ENCODE measurements around the gene SH2D4B. TPM values are rescaled to one million over a fixed set of nuclear protein-coding genes. Genes with fewer than 3 reads are reported as not detected.

SH2D4B gene
- total RNA-seq, 2 donors from 2014 or later, result not detected

DNA sequence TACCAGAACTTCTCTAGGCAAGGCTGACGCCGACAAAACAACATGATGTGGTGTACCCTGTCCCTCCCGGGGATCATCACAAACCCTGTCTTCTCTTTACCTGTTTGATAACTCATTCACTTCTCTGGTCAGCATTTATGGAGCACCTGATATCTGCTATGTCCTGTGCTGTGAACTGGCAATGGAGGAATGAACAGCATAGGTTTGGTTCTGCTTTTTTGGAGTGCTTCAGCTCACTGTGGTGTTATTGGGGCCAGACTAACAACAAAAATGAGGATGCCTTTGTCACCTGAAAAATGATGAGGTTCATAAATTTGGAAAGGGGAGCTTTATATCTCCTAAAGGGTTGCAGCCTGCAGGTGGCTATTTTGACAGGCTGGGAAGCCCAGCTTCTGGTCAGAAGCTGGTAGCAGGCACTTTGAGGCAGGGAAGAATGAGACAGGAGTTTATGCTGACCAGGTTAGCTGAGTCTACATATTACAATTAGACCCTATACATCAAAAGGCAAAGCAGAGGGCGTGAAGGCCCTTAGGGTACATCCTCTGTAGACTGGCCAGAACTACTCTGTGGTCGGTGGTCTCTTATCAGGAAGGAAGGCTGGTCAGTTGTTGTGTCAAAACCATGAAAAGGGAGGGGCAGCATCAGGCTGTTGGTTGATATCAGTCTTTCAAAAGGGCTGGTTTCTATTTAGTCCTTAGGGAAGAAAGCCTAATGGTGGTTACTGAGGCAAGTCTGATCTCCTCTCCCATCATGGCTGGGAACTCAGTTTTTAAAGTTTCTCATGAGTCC, 42.3 kb downstream of the SH2D4B start:
- no peaks in the 10 kb centered on the region for H3K27me3 ChIP-seq
- TF ChIP-seq, protein P1, sequence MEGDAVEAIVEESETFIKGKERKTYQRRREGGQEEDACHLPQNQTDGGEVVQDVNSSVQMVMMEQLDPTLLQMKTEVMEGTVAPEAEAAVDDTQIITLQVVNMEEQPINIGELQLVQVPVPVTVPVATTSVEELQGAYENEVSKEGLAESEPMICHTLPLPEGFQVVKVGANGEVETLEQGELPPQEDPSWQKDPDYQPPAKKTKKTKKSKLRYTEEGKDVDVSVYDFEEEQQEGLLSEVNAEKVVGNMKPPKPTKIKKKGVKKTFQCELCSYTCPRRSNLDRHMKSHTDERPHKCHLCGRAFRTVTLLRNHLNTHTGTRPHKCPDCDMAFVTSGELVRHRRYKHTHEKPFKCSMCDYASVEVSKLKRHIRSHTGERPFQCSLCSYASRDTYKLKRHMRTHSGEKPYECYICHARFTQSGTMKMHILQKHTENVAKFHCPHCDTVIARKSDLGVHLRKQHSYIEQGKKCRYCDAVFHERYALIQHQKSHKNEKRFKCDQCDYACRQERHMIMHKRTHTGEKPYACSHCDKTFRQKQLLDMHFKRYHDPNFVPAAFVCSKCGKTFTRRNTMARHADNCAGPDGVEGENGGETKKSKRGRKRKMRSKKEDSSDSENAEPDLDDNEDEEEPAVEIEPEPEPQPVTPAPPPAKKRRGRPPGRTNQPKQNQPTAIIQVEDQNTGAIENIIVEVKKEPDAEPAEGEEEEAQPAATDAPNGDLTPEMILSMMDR (IDR thresholded peaks at IDR 0.05), result no peak
- peak; percentile 7 for DNase-seq
- intact Hi-C loops (cut with DNase I), result no loop called here
- no peak overlapping the region for H3K9ac ChIP-seq (ENCODE audit: low read depth in 2 of 2, low read length in 2 of 2)
- no peak overlapping the region for H3K27ac ChIP-seq
- H3K4me1 ChIP-seq, result no peaks in the 10 kb centered on the region
- no peaks in the 10 kb centered on the region for H3K9me3 ChIP-seq
- no peaks in the 10 kb centered on the region for H3K36me3 ChIP-seq
- no peak overlapping the region for H3K4me3 ChIP-seq

DNA sequence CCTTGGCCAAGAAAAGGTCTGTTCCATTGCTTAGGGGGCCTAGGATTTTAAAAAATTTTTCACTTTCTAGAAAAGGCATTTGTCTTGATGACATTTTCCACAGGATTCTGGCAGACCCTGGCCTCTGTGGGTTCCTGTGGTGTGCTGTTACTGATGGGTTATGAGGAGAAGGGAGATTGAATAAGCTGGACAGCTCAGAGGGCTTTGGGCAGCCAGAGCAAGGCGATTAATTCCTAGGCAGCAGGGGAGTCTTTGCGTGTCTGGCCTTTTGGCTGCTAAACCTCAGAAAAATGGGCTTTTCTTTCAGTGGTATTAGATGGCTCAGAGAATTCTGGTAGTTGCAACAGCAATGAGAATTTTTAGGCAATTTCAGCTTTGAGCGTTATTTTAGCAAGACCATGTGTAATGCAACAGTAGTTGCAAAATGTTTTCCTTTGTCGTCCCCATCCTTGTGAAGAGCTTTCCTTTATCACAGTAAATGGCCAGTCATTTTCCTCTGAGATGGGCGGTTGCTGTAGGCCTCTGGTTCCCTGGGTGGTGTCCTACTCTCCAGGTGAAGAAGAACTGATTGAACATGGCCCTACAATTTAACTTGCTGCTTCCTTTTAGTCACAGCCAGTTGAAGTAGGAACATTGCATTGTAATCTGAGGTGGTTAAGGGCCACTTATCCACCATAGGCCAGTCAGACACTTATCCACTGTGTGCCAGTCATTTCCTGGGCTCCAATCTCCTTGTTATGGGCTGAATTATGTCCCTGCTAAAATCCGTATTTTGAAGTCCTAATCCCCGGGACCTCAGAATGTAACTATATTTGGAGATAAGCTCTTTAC, 43.2 kb downstream of the SH2D4B start:
- Histone ChIP-seq H3K9ac (ENCODE audit: low read depth in 2 of 2, low read length in 2 of 2) (no peak overlapping the region), H3K27me3 (no peaks in the 10 kb centered on the region), H3K9me3 (no peaks in the 10 kb centered on the region), H3K4me3 (no peak overlapping the region), H3K4me1 (no peaks in the 10 kb centered on the region), H3K27ac (peak overlapping the region; percentile 15), H3K36me3 (no peaks in the 10 kb centered on the region)
- peak; percentile 6 for DNase-seq
- intact Hi-C loops (cut with DNase I), result no loop called here
- TF ChIP-seq, protein P1 (IDR thresholded peaks at IDR 0.05), result no peak

DNA sequence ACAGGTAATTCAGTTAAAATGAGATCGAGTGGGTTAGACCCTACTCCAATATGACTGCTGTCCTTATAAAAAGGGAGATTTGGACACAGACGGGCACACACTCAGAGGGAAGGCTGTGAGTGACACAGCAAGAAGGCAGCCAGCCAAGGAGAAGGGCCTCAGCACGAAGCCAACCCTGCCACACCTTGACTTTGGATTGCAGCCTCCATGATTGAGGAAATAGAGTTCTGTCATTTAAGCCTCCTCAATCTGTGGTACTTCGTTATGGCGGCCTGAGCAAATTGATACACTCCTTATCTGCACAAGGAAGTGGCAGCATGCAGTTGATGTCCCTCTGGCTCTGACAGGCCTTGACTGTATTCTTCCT, 43.8 kb downstream of the SH2D4B start:
- H3K9me3 ChIP-seq, result no peaks in the 10 kb centered on the region
- no peaks in the 10 kb centered on the region for H3K4me1 ChIP-seq
- DNase-seq, result peak; percentile 79
- no peaks in the 10 kb centered on the region for H3K27me3 ChIP-seq
- intact Hi-C loops (cut with DNase I), result no loop called here
- H3K27ac ChIP-seq, result peak overlapping the region; percentile 15
- H3K36me3 ChIP-seq, result no peaks in the 10 kb centered on the region
- no peak overlapping the region for H3K9ac ChIP-seq (ENCODE audit: low read depth in 2 of 2, low read length in 2 of 2)
- TF ChIP-seq, protein P1 (IDR thresholded peaks at IDR 0.05), result no peak
- no peak overlapping the region for H3K4me3 ChIP-seq

- TF ChIP-seq, protein P1 (IDR thresholded peaks at IDR 0.05), result no peak
- no peak overlapping the region for H3K4me3 ChIP-seq
- H3K9ac ChIP-seq (ENCODE audit: low read depth in 2 of 2, low read length in 2 of 2), result no peak overlapping the region
Observed at GRCh38 chr10:80582286-80582960, 44.7 kb downstream of the SH2D4B start.

DNA sequence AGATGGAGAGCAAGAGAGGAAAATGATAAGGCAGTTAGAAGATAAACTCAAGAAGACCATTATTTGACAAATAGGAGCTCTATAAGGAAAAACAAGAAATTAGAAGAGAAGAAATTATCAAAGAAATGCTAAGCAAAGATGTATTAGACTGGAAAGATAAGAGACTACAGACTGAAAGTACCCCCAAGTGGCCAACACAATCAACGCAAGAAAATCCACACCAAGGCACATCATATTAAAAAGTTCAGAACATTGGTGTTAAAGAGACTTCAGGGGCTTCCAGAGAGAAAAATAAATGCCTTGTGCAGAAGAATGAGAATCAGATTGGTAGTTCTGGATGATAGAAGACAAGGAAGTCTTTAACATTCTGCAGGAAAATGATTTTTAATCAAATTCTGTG, 46.0 kb downstream of the SH2D4B start:
- intact Hi-C loops (cut with DNase I), result no loop called here
- H3K36me3 ChIP-seq, result no peaks in the 10 kb centered on the region
- peak; percentile 4 for DNase-seq

More at GRCh38 chr10:80582286-80582960, 44.7 kb downstream of the SH2D4B start:
- no peaks in the 10 kb centered on the region for H3K27me3 ChIP-seq
- H3K9me3 ChIP-seq, result no peaks in the 10 kb centered on the region
- no peaks in the 10 kb centered on the region for H3K36me3 ChIP-seq
- peak; percentile 12 for DNase-seq
- intact Hi-C loops (cut with DNase I), result no loop called here
- H3K4me1 ChIP-seq, result no peaks in the 10 kb centered on the region
- peak overlapping the region; percentile 9 for H3K27ac ChIP-seq

More for the DNA sequence above, 46.0 kb downstream of the SH2D4B start:
- no peaks in the 10 kb centered on the region for H3K9me3 ChIP-seq
- no peak overlapping the region for H3K27ac ChIP-seq
- H3K4me1 ChIP-seq, result no peaks in the 10 kb centered on the region
- H3K4me3 ChIP-seq, result no peak overlapping the region
- H3K9ac ChIP-seq (ENCODE audit: low read depth in 2 of 2, low read length in 2 of 2), result no peak overlapping the region
- H3K27me3 ChIP-seq, result no peaks in the 10 kb centered on the region
- TF ChIP-seq, protein P1 (IDR thresholded peaks at IDR 0.05), result no peak
